ENCODE measurements around the gene ZSCAN32.

ZSCAN32 gene

GRCh38 chr16:3400779-3401688 is at the start of gene ZSCAN32, which contains the start of gene ZNF174:
Gene ZSCAN32 (minus strand): TSS chr16:3401004. CDS start chr16:3397557, 3,447 bp downstream.
Gene ZNF174 (plus strand): TSS chr16:3401215. CDS start chr16:3402005, 790 bp downstream.
- peak; percentile 90 to 97 (median 97) for DNase-seq (ENCODE audit: low read depth in 3 of 3)

DNA sequence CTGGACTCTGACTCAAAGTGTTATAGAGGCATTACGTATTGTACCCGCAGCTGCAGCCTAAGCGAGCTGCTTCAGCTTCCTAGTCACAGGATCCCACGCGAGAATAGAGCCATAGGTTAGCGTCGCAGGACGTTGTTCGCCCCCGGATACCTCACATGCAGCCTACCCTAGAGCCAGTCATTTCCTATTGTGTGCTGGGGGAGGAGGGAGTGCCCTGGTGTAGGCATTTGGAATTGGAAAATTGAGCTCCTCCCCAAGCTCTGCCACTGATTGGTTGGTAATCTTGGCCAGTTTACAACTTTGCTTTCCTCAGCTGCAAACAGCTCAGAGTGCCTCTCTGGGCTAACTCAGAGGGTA is 43.2 kb upstream of the ZSCAN32 start:
- peak in 1 of 3 experiments; percentile 17 for DNase-seq (ENCODE audit: low read depth in 3 of 3)

GRCh38 chr16:3443108-3444031 is 42.6 kb upstream of the ZSCAN32 start, which contains the start of the genes NAA60 and ZNF597:
Gene NAA60 (plus strand): TSS chr16:3443680. CDS start chr16:3476228, 32,548 bp downstream.
Gene ZNF597 (minus strand): TSS chr16:3443504. CDS start chr16:3443153, 351 bp downstream.
- DNase-seq (ENCODE audit: low read depth in 3 of 3) = peak; percentile 44 to 72 (median 64)

DNA sequence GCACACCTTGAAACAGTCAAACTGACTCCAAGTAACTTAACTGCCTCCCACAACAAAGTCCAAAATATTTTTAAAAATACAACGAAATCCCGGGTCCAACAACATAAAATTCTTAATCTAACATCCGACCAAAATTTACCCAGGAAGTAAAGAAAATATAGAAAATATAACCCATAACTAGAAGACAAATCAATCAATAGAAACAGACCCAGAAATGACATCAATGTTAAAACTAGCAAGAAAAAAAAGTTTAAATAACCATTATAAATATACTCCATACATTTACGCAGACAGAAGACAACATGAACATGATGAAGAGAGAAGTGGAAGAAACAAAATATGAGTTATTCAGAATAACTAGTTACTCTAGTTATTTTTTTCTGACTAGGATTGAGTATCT is 38.8 kb upstream of the ZSCAN32 start:
- DNase-seq (ENCODE audit: low read depth in 3 of 3) = no peak

GRCh38 chr16:3434373-3434772 is 33.6 kb upstream of the ZSCAN32 start:
- DNase-seq (ENCODE audit: low read depth in 3 of 3) = no peak

DNA sequence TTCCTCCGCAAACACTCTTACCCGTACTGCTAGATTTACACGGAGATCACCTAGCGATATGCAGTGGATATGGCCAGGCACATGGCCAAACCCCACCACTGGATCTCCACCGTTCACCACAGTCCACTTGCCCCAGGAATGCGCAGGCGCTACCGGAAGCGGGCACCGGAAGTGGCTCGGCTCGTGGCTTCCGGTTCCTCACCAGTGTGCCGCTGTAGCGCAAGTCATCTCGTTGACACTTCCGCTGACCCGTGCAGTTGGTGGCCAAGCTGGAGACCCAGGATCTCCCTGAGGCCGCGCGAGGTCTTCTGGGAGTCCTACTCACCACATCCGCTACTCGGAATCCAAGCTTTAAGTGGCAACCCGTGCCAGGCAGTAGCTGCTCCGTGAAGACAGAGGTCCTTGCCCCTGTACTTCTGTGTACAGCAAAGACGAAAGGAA is 31.0 kb upstream of the ZSCAN32 start:
- peak in 2 of 3 experiments; percentile 10 to 33 for DNase-seq (ENCODE audit: low read depth in 3 of 3)

DNA sequence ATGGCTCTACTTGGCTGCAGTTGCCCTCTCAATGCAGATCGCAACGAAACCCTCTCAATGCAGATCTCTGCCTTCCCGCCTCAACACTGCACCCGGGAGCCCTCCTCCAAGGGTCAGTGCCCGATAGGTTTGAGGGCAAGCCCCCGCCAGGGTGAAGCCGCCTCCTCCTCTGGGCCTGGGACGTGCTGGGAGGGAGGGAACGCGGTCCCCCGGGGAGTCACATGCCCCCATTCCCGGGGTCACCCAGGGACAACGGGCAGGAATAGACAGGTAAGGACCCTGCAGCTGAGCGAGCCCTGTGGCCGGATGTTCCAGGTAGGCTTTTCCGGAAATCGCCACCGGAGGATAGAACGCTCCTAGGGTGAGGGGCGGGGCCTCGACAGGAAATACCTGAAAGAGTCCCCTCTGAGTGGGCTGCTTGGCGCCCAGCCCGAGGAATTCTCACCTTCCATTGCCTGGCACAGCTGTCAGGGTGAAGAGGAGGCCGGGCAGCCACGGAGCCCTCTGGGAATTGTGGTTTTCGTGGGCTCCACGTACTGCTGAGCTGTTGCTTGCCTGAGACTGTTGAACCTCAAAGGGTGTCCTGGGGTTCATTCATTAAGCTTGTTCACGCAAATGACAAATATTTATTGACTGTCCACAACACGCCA is 13.1 kb upstream of the ZSCAN32 start:
- no peak for DNase-seq (ENCODE audit: low read depth in 3 of 3)

GRCh38 chr16:3408561-3409197 is 7.9 kb upstream of the ZSCAN32 start:
- DNase-seq (ENCODE audit: low read depth in 3 of 3) = no peak

- no peak for DNase-seq (ENCODE audit: low read depth in 3 of 3)
Observed at GRCh38 chr16:3401719-3402397, 1.1 kb upstream of the ZSCAN32 start.

DNA sequence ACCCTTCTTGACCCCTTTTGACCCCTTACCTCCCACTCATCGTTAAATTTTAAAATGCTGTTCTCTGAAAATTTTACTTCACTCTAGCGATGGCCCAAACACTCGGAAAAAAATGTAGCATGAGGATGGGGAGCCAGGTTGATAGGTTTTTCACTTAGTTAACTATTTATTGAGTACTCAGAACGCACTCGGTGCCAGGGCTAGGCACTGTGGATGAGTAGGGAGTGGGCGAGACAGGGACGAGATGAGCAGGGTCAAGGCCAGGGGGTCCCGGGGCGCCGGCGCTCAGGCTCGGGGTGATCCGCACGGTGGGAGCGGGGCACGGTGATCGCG is 392 bp downstream of the ZSCAN32 start:
- no peak for DNase-seq (ENCODE audit: low read depth in 3 of 3)

- no peak for DNase-seq (ENCODE audit: low read depth in 3 of 3)
Observed at GRCh38 chr16:3389663-3390338, 11.0 kb downstream of the ZSCAN32 start.

DNA sequence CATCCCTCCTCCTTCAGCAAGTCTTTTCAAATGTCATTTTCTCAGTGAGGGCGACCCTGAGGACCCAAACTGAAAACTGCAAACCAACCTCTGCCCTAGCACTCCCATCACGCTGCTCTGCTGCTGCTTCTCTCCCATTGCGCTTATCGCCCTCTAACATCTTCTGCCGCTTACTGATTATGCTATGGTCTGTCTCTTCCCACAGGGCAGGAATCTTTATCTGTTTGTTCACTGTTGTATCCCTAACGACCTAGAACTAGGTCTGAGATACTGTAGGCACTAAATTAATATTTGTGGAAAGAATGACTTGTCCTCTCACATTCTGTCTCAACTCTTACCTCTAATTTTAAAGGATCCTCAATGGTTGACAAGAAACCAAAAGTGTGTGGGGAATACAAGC is 12.5 kb downstream of the ZSCAN32 start:
- no peak for DNase-seq (ENCODE audit: low read depth in 3 of 3)

DNA sequence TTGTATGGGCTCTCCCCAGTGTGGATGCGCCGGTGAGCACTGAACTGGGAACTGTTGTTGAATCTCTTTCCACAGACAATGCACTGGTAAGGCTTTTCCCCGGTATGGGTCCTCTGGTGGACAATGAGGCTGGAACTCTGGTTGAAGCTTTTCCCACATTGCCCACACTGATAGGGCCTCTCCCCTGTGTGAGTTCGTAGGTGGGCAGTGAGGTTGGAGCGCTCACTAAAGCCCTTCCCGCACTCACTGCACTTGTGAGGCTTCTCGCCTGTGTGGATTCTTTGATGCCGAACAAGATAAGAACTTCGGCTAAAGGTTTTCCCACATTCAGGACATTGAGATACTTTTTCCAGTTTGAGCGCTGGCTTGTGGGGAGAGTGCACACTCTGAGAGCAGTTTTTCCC is 17.8 kb downstream of the ZSCAN32 start:
- DNase-seq (ENCODE audit: low read depth in 3 of 3) = no peak

GRCh38 chr16:3377917-3378316 is 22.9 kb downstream of the ZSCAN32 start:
- no peak for DNase-seq (ENCODE audit: low read depth in 3 of 3)

DNA sequence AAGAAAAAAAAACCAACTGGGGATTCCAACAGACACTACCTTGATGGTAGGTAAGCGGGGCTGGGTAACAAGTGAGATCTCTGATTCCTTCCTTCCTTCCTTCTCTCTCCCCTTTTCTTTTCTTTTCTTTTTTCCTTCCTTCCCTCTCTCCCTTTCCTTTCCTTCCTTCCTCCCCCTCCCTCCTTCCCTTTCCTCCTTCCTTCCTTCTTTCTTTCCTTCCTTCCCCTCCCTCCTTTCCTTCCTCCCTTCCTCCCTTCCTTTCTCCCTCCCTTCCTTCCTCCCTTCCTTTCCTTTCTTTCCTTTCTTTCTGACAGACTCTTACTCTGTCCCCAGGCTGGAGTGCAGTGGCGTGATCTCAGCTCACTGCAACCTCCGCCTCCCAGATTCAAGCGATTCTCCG is 25.1 kb downstream of the ZSCAN32 start:
- no peak for DNase-seq (ENCODE audit: low read depth in 3 of 3)

- DNase-seq (ENCODE audit: low read depth in 3 of 3) = no peak
Observed at GRCh38 chr16:3369073-3369472, 31.7 kb downstream of the ZSCAN32 start.

DNA sequence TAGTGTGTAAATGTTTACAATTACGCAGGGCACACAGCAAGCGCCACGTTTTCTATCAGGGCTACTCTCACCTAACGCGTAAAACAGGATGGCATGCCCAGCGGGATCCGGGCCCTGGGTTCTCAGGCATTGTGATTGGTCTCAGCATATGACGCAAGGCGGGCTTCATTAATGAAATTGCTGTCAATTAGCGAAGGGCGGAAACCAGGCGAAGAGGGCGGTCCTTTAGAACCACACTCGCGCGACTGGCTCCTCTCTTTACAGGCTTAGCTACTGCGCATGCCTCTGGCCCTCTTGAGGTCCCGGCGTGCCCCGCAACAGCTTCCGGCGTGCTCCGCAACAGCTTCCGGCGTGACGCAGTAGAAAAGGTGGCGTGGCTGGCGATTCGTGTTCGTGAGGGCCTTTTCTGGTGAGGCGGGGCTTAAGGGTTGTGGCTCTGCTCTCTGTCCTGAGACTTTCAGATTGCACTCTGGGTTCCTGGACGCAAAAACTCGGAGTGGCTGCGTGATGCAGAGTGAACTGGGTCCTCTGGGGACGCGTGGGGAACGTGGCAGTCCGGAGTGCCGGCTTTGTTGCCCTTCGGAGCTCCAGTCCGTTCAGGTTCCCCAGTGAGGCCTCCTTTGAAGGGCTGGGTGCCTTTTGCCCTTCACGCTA is 35.9 kb downstream of the ZSCAN32 start:
- peak; percentile 60 to 73 (median 73) for DNase-seq (ENCODE audit: low read depth in 3 of 3)

DNA sequence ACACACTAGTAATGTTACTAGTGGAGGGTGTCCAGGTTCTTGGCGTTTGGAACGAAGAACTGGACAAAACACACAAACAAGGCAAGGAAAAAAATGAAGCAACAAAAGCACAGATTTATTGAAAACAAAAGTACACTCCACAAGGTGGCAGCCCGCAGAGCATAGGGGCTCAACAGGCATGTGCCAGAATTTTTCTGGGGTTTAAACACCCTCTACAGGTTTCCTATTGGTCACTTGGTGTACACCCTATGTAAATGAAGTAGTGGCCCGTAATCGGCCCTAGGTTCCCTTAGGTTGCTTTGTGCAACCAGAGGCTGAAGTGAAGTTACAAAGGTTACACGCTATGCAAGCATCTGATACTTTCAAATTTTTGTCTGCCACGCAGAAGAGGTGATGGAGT is 37.0 kb downstream of the ZSCAN32 start:
- no peak for DNase-seq (ENCODE audit: low read depth in 3 of 3)

DNA sequence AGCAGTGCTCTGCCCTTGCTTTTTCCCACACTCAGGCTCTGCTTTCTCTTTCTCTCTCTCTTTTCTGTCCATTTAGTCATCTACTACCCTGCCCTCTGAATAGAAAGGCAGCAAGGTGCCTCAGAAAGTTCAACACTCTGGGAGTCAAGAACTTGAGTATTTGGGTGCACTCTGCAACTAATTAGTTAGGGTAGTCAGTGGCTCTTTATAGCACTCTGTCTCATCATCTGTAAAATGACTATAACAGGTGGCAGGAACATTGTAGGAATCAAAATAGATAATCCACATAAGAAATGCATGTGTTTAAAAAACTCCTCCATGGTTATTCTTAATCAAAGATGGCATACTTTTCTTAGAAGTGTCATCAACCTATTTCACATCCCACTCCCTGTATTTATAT is 37.9 kb downstream of the ZSCAN32 start:
- no peak for DNase-seq (ENCODE audit: low read depth in 3 of 3)

- no peak for DNase-seq (ENCODE audit: low read depth in 3 of 3)
Observed at GRCh38 chr16:3358871-3359270, 41.9 kb downstream of the ZSCAN32 start.

All from stimulated activated CD4-positive, alpha-beta T cell treated with anti-CD3 and anti-CD28 coated beads, TNF-alpha, amount 100 ng/mL, for 4 hours (primary cell).